Parathyroid adenoma (tissue), 2 donors: ENCODE measurements around the gene PARS2.

Source experiments
- H2AFZ ChIP-seq: fragments of 300-600 bp; sonication (generic); one replicate; pipeline ENCODE4 v1.7.0; 2017; ENCODE audit warnings: antibody characterized with exemption, mild to moderate bottlenecking
- H3K27ac ChIP-seq: fragments of 300-600 bp; sonication (generic); one replicate; pipeline ENCODE4 v1.7.0; 2017
- H3K27me3 ChIP-seq: fragments of 300-600 bp; sonication (generic); one replicate; pipeline ENCODE4 v1.7.0; 2017; ENCODE audit warnings: low read length; ENCODE audit not compliant: control insufficient read depth, insufficient read depth
- H3K36me3 ChIP-seq: fragments of 300-600 bp; sonication (generic); one replicate; pipeline ENCODE4 v1.7.0; 2017; ENCODE audit warnings: low read length; ENCODE audit not compliant: control insufficient read depth, insufficient read depth
- H3K4me1 ChIP-seq: fragments of 300-600 bp; sonication (generic); one replicate; pipeline ENCODE4 v1.7.0; 2017; ENCODE audit warnings: control low read depth
- H3K4me2 ChIP-seq: fragments of 300-600 bp; sonication (generic); one replicate; pipeline ENCODE4 v1.7.0; 2017; ENCODE audit warnings: low read length
- H3K4me3 ChIP-seq: fragments of 300-600 bp; sonication (generic); one replicate; pipeline ENCODE4 v1.7.0; 2017; ENCODE audit warnings: low read depth, low read length
- H3K79me2 ChIP-seq: fragments of 300-600 bp; sonication (generic); one replicate; pipeline ENCODE4 v1.7.0; 2017; ENCODE audit warnings: control low read depth
- H3K9ac ChIP-seq: fragments of 300-600 bp; sonication (generic); one replicate; pipeline ENCODE4 v1.7.0; 2017; ENCODE audit warnings: mild to moderate bottlenecking
- H3K9me3 ChIP-seq: fragments of 300-600 bp; sonication (generic); one replicate; pipeline ENCODE4 v1.7.0; 2017; ENCODE audit warnings: low read length; ENCODE audit not compliant: control insufficient read depth
- TF ChIP-seq, protein P1 (sequence below): fragments of 300-600 bp; sonication (generic); IDR thresholded peaks from one replicate; pipeline ENCODE4 v1.7.0; 2017; ENCODE audit warnings: antibody characterized with exemption, mild to moderate bottlenecking
- donor health status: primary hyperparathyroidism.

The PARS2 gene

GRCh38 chr1:54774820-54775498 is 10.6 kb upstream of the PARS2 start:
- Histone ChIP-seq H3K4me2 (no peak overlapping the region), H3K9me3 (no peaks in the 10 kb centered on the region), H3K4me1 (no peaks in the 10 kb centered on the region), H3K27ac (no peak overlapping the region), H3K27me3 (no peaks in the 10 kb centered on the region), H3K79me2 (no peaks in the 10 kb centered on the region), H3K36me3 (no peaks in the 10 kb centered on the region), H3K9ac (no peak overlapping the region), H2AFZ (no peak overlapping the region), H3K4me3 (no peak overlapping the region)
- TF ChIP-seq, protein P1, sequence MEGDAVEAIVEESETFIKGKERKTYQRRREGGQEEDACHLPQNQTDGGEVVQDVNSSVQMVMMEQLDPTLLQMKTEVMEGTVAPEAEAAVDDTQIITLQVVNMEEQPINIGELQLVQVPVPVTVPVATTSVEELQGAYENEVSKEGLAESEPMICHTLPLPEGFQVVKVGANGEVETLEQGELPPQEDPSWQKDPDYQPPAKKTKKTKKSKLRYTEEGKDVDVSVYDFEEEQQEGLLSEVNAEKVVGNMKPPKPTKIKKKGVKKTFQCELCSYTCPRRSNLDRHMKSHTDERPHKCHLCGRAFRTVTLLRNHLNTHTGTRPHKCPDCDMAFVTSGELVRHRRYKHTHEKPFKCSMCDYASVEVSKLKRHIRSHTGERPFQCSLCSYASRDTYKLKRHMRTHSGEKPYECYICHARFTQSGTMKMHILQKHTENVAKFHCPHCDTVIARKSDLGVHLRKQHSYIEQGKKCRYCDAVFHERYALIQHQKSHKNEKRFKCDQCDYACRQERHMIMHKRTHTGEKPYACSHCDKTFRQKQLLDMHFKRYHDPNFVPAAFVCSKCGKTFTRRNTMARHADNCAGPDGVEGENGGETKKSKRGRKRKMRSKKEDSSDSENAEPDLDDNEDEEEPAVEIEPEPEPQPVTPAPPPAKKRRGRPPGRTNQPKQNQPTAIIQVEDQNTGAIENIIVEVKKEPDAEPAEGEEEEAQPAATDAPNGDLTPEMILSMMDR: no peak

- TF ChIP-seq, protein P1: no peak
- Histone ChIP-seq H3K4me1 (no peaks in the 10 kb centered on the region), H3K4me3 (no peak overlapping the region), H3K79me2 (no peaks in the 10 kb centered on the region), H3K9me3 (no peaks in the 10 kb centered on the region), H3K36me3 (no peaks in the 10 kb centered on the region), H3K27me3 (no peaks in the 10 kb centered on the region), H3K4me2 (no peak overlapping the region), H3K27ac (no peak overlapping the region), H2AFZ (no peak overlapping the region), H3K9ac (no peak overlapping the region)
Observed at GRCh38 chr1:54772951-54773350, 8.6 kb upstream of the PARS2 start.

- Histone ChIP-seq H3K27ac (no peak overlapping the region), H3K9ac (no peak overlapping the region), H3K4me2 (no peak overlapping the region), H3K4me3 (no peak overlapping the region), H3K79me2 (peaks cover 2% of the 10 kb centered on the region), H3K9me3 (no peaks in the 10 kb centered on the region), H3K27me3 (no peaks in the 10 kb centered on the region), H3K36me3 (no peaks in the 10 kb centered on the region), H2AFZ (no peak overlapping the region), H3K4me1 (peaks cover 6% of the 10 kb centered on the region)
- TF ChIP-seq, protein P1: peak; percentile 15
Observed at GRCh38 chr1:54768093-54768492, 3.8 kb upstream of the PARS2 start.

- Histone ChIP-seq H3K27ac (no peak overlapping the region), H3K27me3 (no peaks in the 10 kb centered on the region), H3K4me3 (no peak overlapping the region), H3K4me1 (peaks cover 8% of the 10 kb centered on the region), H3K9ac (no peak overlapping the region), H3K79me2 (peaks cover 2% of the 10 kb centered on the region), H3K36me3 (no peaks in the 10 kb centered on the region), H3K9me3 (no peaks in the 10 kb centered on the region), H2AFZ (no peak overlapping the region), H3K4me2 (no peak overlapping the region)
- TF ChIP-seq, protein P1: no peak
Observed at GRCh38 chr1:54767526-54767925, 3.2 kb upstream of the PARS2 start.

DNA sequence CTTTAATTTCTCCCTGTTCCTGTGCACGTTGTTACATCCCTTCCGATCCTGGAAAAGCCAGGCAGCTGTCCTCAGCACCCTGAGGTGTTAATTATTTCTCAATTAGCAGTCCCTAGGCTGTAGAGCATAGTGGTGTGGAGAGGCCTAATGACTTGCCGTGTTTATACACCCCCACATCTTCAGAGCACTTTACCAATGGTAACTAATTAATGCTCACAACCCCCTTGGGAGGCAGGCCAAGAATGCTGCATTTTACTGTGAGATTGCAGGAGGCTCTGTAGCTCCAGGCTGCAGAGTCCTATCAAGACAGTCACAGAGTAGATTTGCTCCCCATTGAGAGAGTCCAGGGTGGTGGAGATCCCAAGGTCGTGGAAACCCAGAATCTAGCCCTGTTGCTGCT is 2.4 kb upstream of the PARS2 start:
- Histone ChIP-seq H3K4me1 (peaks cover 8% of the 10 kb centered on the region), H3K36me3 (no peaks in the 10 kb centered on the region)
- TF ChIP-seq, protein P1: no peak

More for the DNA sequence above, 2.4 kb upstream of the PARS2 start:
- H3K9ac ChIP-seq: no peak overlapping the region
- H3K79me2 ChIP-seq: peaks cover 2% of the 10 kb centered on the region
- no peak overlapping the region for H3K4me3 ChIP-seq
- H3K4me2 ChIP-seq: no peak overlapping the region
- H3K9me3 ChIP-seq: no peaks in the 10 kb centered on the region
- no peak overlapping the region for H3K27ac ChIP-seq
- no peak overlapping the region for H2AFZ ChIP-seq
- H3K27me3 ChIP-seq: no peaks in the 10 kb centered on the region
